Activated CD4-positive, alpha-beta T cell treated with anti-CD3 and anti-CD28 coated beads, Interleukin-2, amount 50 U/mL, for 4 hours (primary cell): ENCODE data around the gene AVPR2.

Source experiments
- DNase-seq, 2 experiments: peaks; one replicate each; pipeline ENCODE4 v3.0.0-alpha.2; 2020

Gene AVPR2

DNA sequence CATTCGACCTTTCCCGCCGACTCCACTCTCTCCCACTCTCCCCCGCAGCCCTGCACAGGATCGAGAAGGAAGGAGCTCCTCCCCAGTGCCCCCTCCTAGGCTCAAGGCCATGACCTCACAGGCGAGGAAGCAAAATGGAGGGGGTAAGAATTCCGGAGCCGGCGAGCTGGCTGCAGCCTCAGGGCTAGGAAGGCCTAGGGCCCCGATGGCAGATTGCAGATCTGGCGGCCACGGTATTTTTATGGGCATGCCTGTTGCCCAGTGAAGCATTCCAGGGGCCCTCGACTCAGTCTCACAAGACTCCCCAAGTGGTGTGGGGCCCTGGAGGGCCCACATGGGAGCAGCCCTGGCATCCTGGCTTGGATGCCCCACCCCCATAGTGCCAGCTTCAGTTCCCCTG is 17.6 kb upstream of the AVPR2 start:
- no peak for DNase-seq

DNA sequence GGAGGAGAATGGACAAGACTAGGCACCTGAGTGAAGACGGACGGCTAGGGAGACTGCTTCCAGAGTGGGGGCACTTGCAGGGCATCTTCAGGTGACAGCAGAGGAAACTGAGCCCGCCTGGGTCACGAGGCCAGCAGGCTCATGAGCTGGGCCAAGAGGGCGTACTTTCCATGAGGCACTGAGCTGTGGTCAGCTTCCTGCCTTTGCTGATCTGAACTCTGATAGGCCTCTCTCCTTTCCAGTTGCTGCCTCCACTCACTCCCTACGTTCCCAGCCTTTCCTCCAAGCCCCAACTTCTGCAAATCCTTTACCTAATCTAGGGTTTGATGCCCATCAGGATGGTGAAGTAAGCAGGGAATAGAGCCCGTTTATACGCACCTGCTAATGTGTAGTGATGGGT is 17.1 kb upstream of the AVPR2 start:
- DNase-seq: no peak

DNA sequence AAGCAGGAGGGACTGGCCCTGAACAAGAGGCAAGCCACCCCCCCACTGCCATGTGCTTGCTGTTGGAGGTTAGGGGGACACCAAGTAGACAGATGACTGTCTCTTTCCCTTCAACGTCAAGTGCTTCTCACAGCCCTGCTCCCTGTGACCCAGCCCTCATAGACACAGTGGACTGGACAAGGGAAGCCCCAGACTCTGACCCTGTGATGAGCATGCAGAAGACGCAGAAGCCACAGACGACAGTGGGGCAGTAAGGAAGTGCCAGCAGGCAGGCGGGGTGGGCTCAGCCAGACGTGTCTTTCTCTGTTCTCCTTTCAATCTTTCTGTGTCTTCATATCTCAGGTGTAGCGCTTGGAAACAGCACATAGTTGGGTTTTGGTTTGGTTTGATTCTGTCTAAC is 16.1 kb upstream of the AVPR2 start:
- DNase-seq: no peak

DNA sequence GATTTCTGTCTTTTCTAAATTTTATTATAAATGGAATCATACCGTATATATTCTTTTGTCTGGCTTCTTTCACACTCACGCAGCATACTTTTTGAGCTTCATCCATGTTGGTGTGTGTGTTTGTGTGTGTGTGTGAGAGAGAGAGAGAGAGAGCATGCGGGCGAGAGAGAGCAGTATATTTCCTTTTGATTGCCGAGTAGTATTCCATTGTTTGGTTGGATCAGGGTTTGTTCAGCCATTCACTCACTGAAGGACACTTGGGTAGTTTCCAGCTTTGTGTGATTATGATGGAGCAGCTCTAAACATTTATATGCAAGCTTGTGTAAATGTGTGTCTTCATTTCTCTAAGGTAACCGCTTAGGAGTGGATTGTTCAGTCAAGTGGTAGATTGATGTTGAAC is 15.3 kb upstream of the AVPR2 start:
- DNase-seq: no peak

DNA sequence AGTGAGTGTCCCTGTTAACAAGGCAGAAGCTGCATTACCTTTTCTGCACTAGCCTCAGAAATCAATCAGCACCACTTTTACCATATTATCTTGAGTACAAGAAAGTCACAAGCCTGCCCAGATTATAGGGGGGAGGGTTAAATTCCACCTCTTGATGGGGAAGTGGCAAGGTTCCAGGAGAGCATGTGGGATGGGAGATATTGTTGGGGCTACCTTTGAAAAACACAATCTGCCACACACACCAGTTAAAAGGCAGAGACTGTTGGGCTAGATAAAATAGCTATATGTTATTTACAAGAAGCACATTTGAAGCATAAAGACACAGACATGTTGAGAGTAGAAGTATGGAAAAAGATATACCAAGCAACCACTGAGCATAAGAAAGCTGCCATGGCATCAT is 6.6 kb upstream of the AVPR2 start:
- no peak for DNase-seq

DNA sequence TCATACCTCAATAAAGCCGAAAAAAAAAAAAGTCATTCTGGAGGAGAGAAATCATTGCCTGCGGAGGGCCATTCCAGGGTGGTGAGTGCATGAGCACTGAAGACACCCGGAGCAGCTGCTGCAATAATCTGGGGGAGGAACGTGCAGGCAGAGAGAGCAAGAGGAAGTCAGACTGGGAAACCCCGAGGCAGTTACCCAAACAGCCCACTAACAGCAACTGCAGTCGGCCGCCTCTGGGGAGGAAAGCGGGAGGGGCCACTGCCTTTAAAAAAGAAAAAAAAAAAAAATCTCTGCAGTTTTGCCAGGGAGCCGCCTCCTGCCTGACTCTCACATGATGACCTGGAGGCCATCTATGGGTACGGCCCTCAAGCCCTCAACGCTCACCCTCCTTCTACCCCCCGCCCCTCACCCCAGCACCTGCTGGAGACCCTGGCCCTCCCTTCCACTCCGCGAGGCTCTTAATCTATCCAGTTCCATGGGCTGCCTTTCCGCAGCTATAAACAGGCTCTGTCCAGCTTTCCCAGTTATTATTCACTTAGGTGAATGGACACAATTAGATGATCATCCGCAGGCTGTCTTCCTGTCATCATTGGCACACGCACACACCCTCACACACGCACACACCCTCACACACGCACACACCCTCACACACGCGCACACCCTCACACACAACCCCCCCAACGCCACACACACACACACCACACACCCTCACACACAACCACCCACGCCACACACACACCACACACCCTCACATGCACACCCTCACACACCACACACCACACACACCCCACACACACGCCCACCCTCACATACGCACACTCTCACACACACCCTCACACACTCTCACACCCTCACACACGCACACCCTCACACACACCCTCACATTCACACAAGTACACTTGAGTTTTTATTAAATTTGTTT is 3.4 kb upstream of the AVPR2 start:
- DNase-seq: peak; percentile 46 to 50

DNA sequence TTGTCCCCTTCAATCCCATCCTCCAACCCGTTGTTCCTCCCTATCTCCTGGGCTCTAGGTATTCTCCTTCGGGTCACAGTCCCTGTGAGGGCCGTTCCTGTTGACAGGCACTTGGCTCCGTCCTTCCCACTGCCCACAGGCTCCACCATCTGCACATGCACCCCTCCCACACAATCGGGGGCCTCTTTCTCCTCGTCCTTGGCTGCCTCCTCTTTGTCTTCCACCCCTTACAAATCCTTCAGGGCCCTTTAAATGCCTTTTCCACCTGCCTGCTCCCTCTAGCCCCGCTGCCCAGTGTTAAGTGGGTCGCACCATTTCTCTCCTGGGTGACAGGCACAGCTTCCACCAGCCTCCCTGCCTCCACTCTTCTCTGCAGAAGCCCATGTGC is 2.7 kb upstream of the AVPR2 start:
- DNase-seq: no peak

DNA sequence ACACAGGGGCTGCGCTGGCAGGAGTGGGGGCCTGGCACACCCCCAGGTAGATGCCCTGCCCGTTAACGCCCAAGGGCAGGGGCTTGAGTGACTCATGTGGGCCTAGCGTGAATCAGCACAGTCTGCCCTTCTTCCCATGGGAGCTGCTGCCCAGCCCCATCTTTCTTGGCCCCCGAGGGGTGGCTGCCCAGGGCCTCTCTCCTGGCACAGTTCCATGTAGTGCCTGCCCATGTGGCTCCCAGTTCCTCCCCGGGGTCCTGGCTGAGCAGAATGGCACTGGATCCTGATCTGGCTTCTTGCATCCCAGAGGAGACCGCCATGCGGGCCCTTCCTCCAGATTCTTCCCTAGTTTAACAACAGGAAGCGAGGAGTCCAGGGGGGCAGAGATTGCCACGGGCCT is 2.1 kb upstream of the AVPR2 start:
- DNase-seq: no peak

DNA sequence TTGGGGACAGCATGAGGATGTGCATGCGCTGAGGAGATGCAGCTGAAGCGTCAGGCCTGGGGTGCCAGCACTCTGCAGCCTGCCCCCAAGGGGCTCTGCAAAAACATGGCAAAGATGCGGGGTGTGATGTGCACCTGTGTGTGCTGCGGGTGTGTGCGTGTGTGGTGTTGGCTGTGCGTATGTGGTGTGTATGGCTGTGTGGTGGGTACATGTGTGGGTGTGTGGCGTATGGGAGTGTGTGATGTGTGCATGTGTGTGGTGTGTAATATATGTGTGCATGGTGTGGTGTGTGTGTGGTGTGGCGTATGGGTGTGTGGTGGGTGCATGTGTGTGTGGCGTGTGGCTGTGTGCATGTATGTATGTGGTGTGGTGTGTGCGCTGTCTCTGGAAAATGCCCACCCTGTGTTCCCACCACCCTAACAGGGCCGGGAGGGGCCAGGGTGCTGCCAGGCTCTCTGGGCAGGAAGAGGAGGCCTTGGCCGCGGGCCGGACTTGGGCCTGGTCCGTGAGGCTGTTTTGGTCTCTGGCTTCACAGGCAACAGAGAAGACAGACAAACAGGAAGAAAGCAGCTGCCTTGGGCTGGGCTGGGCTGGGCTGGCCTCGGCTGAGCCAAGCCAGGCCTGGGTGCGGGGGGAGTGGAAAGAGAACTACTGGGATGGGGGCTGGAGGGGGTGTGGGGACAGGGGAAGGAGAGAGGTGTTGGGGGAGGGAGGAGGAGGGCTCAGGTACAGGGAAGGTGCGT is 1.1 kb upstream of the AVPR2 start:
- no peak for DNase-seq

DNA sequence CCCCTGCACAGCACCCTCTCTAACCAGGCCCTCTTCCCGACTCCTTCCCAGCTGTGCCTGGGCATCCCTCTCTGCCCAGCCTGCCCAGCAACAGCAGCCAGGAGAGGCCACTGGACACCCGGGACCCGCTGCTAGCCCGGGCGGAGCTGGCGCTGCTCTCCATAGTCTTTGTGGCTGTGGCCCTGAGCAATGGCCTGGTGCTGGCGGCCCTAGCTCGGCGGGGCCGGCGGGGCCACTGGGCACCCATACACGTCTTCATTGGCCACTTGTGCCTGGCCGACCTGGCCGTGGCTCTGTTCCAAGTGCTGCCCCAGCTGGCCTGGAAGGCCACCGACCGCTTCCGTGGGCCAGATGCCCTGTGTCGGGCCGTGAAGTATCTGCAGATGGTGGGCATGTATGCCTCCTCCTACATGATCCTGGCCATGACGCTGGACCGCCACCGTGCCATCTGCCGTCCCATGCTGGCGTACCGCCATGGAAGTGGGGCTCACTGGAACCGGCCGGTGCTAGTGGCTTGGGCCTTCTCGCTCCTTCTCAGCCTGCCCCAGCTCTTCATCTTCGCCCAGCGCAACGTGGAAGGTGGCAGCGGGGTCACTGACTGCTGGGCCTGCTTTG is 1.1 kb downstream of the AVPR2 start:
- no peak for DNase-seq

DNA sequence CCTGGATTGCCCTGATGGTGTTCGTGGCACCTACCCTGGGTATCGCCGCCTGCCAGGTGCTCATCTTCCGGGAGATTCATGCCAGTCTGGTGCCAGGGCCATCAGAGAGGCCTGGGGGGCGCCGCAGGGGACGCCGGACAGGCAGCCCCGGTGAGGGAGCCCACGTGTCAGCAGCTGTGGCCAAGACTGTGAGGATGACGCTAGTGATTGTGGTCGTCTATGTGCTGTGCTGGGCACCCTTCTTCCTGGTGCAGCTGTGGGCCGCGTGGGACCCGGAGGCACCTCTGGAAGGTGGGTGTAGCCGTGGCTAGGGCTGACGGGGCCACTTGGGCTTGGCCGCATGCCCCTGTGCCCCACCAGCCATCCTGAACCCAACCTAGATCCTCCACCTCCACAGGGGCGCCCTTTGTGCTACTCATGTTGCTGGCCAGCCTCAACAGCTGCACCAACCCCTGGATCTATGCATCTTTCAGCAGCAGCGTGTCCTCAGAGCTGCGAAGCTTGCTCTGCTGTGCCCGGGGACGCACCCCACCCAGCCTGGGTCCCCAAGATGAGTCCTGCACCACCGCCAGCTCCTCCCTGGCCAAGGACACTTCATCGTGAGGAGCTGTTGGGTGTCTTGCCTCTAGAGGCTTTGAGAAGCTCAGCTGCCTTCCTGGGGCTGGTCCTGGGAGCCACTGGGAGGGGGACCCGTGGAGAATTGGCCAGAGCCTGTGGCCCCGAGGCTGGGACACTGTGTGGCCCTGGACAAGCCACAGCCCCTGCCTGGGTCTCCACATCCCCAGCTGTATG is 1.8 kb downstream of the AVPR2 start:
- DNase-seq: no peak

DNA sequence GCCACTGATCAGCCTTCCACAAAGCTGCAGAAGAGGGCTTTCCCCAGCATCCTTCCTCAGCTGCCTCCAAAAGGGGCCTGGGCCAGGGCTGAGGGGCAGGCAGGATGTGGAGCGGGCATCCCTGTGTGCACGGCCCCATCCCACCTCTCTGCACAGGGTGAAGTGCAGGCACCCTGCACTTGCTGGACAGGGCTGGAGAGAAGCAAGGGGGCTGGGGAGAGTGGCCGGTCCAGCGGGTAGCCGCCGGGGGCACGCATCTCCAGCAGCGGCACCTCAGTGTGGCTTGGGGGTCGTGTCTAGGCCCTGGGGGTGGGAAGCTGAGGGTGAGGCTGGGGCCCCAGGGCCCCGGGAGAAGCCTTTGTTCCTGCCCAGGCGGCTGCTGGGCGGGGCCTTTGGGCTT is 3.0 kb downstream of the AVPR2 start:
- DNase-seq: no peak

DNA sequence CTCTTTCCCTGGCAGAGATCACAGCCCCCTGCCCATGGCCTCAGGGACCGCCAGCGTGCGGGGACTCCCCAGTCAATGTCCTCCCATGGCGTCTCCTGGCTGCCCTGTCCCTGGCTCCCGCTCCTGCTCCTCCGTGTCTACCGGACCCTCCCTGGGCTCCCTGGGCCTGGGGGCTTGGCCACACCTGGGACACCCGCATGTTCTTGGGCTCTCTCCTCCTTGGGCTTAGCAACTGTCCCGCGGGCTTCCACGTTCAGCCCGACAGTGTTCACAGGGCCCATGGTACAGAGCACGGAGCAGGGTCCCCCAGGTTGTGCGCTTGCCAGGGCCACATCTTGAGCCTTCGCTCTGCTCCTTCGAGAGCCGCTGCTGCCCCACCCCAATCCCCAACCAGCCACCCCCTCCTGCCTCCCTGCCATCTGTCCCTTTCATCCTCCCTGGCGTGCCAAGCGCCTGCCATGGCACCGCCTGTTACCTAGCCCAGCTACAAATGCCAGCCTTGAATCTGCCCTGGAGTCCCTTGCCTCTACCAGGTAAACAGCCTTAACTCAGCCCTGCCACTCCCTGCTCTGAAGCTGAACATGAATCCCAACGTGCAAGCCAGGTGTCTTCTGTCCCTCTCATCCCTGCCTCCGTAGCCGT is 3.9 kb downstream of the AVPR2 start:
- no peak for DNase-seq

DNA sequence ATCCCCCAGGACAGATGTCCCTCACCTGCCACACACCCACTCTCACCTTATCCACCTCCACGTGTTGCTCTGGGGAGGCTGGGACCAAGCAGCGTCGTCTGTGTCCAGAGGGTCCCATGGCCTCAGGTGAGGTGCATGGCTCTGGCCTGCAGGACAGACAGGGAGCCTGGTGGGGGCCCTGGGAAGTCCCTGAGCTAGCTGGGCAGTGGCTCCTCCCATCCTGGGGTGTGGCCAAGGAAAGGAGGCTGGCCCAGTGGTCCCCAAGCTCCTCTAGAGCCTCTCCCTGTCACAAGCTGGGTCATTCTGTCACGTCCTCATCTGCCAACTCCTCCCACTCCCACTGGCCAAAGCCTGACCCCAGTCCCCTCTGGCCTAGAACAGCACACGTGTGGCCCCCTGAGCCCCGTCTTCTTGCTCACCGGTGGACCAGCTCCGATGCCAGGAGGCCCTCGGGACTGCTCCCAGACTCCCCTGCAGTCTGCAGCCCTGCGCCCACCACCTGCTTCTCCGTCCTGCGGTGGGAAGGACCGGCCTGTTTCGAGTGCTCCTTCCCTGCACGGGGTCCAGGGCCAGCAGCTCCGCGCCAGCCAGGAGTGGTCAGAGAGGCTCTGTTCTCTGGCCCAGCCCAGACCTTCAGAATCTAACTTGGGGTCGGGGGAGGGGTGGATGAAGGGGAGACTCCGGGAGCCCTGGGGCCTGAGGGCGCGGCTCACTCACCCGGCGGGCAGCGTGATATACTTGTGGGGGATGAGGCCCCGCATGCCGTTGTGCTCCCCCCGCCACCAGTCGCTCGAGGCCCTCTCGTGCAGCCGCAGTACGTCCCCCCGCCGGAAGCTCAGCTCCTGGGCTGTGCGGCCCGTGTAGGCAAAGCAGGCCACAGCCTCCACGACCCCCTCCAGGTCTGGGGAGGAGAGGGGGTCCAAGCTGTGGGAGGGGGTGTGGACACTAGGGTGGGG is 4.8 kb downstream of the AVPR2 start:
- DNase-seq: no peak

DNA sequence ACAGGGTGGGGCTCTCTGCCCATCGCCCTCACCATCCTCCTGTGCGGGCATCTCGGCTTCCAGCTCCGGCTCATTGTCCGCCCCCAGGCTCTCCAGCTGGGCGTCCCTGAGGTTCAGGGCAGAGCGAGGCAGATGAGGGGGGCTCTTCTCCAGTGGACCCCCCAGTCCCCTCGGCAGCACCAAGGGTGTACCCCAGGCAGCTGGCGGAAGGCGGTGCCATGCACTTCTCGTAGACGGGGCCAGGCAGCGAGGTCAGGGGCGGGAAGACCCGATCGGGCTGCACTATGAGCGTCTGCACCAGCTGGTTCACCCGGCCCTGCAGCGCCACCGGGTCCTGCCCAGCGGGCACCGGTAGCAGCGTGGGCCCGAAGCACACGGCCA is 5.5 kb downstream of the AVPR2 start:
- DNase-seq: no peak

DNA sequence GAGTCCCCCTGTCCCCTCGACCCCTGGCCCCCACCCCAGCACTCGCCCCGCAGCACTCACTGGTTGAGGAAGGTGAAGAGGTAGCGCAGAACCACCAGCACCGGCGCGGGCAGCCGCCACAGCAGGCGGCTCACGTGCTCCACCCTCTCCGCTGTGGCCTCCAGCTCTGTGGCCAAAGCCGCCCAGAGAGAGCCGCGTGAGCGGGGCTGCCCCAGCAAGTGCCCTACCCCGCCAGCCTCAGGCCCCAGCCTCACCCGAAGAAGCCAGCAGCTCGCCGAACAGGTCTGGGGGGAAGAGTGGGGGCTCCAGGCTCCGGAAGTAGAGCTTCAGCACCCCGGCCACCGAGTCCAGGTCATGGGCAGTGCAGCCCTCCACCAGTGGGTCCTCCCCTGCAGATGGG is 6.0 kb downstream of the AVPR2 start:
- no peak for DNase-seq

DNA sequence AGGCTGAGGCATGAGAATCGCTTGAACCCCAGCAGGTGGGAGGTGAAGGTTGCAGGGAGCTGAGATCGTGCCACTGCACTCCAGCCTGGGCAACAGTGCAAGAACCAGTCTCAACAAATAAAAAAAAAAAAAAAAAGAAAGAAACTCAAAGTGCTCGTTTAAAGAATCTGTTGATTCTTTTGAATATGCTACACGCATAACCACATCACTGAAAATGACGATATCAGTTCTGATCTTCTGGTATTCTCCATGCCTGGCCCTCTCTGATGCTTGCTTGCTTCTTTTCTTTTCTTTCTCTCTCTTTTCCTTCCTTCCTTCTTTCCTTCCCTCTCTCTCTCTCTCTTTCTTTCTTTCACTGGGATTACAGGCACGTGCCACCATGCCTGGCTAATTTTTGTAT is 7.3 kb downstream of the AVPR2 start:
- DNase-seq: no peak

DNA sequence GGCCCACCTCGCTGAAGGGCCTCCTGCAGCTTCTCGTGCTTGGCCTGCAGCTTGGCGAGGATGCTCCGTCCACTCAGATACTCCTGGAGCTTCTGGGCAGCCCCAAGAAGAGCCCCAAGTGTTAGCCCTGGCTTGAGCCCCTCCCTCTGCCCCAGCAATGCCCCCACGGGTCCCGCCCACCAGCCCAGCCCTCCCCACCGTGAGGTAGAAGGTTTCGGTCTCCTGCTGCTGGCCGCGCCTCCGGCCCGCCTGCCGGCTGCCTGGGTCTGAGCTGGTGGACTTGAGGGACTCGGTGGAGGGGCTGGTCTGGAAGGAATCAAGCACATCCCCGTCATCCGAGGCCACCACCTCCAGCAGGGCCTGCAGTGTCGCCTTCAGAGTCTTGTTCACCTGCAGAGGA is 8.7 kb downstream of the AVPR2 start:
- DNase-seq: no peak

DNA sequence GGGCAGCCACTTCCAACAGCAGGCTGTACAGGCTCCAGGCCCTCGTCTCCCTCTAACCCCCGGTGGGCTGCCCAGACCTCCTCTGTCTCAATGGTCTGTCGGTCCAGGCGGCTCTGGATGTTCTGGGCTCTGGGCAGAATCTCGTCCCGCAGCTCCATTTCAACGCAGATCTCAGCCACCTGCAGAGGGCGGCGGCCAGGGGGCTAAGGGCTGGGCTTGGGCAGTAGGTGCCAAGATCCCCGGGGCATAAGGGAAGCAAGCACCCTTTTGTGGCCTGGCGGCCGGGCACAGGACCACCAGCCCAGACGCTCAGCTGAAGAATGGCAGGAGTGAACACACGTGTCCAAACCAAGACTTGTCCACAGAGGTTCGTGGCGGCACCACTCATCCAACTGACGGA is 9.2 kb downstream of the AVPR2 start:
- no peak for DNase-seq

DNA sequence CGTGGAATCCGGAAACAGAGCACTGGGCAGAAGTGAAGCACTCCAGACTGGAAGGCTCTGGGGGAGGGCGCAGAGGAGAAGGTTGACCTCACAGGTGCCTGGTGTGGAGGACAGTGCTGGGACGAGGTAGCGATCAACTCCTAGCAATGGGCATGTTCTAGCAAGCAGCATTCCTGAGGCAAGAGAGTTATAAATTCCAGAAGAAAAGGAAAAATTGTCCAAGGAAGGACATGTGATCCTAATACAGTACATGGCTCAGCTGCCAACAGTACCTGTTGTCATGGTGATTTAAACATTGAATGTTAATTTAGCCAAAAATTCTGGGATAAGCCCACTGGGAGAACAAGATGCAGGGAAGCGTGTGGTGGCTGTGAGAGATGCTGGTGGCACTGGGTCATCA is 13.4 kb downstream of the AVPR2 start:
- DNase-seq: no peak

DNA sequence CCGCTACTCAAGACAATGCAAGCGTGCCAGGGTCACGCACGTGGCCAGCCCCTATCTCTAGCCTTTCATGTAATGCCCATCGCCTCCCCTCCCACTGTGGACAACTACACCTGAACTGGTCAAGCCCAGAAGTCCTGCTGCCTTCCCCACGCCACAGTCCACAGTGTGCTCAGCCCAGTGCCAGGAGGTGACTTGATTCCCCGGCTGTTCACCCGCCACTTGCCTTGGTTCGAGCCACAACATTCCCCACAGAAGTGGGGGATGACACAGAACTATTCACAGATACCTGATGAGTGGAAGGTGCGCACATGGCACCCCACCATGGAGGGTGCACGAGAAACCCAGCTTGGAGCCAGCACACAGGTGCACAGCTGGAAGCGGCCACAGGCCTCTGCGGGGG is 14.8 kb downstream of the AVPR2 start:
- DNase-seq: no peak

DNA sequence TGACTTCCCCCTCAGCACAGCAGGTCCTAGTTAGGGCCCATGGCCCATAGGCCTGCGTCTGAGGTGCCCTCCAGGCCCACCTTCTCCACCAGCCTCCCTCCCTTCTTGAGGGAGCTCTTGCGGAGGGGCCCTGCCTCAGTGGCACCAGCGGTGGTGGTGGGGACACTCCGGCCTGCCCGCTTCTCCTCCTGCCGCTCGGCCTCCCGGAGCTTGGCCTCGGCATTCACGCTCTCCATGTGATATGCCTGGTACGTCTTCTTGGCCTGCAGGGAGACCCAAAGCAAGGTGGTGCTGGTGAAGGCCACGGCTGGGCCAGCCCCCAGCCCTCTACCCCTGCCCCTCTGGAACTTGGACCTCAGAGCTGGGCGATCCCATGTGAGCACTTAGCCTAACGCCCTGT is 16.1 kb downstream of the AVPR2 start:
- DNase-seq: no peak
